Cardiac fibroblast (primary cell): ENCODE data around the gene SLC30A3.

Experiments used
- DNase-seq, 2 donors: peaks; one replicate each; pipeline versions ENCODE4 v3.0.0 to v3.0.0-alpha.2; 2010; ENCODE audit warnings: low read depth in 2 of 2
- H3K4me3 ChIP-seq, 2 donors: replicated peaks in 1 of 2; 1 replicate in 1 of 2; 2 replicates in 1 of 2; pipeline ENCODE4 v1.5.1; 2011; ENCODE audit warnings: low read depth in 2 of 2, low read length in 2 of 2, mild to moderate bottlenecking in 2 of 2, moderate library complexity in 1 of 2
- TF ChIP-seq, protein P1 (sequence below): IDR thresholded peaks from one replicate; pipeline ENCODE4 v1.5.1; 2011; ENCODE audit warnings: low read depth, mild to moderate bottlenecking, low read length, inconsistent platforms

Gene SLC30A3

DNA sequence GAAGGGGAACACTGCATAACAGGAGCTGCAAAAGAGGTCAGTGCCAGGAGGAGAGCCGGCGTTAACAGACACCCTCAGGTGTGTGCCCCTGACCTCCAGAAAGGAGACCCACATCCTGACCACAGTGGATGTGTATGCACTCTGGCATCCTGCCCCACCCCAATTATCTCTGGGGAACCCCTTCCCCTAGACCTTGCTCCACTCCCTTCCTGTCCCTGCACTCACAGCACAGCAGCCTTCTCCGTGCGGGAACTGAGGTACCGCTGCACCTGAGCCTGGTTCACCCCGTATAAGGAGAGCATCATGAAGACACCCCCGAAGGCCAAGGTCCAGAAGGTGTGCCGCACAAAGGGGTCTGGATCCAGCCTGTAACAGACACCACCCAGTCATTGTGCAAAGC is 58.3 kb downstream of the SLC30A3 start:
- no peak for DNase-seq

DNA sequence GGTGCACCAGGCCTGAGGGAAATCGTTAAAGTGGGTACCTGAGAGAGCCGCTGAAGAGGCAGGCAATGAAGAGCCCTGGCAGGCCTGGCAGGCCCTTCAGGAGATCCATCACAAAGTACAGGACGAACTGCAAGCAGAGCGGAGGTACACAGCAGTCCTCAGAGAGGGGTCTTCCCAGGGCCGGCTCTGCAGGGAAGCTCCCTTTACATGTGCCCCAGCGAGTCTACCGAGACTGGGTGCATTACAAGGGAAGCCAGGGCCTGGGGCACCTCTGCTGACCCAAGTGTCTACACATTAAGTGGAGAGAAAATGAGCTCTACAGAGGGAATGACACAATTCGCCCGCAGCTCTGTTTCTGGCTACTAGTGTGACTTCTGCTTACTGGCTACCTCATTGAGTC is 59.1 kb downstream of the SLC30A3 start:
- H3K4me3 ChIP-seq: no peak overlapping the region
- TF ChIP-seq, protein P1, sequence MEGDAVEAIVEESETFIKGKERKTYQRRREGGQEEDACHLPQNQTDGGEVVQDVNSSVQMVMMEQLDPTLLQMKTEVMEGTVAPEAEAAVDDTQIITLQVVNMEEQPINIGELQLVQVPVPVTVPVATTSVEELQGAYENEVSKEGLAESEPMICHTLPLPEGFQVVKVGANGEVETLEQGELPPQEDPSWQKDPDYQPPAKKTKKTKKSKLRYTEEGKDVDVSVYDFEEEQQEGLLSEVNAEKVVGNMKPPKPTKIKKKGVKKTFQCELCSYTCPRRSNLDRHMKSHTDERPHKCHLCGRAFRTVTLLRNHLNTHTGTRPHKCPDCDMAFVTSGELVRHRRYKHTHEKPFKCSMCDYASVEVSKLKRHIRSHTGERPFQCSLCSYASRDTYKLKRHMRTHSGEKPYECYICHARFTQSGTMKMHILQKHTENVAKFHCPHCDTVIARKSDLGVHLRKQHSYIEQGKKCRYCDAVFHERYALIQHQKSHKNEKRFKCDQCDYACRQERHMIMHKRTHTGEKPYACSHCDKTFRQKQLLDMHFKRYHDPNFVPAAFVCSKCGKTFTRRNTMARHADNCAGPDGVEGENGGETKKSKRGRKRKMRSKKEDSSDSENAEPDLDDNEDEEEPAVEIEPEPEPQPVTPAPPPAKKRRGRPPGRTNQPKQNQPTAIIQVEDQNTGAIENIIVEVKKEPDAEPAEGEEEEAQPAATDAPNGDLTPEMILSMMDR: no peak
- no peak for DNase-seq

More for the DNA sequence above, 58.3 kb downstream of the SLC30A3 start:
- TF ChIP-seq, protein P1: no peak
- no peak overlapping the region for H3K4me3 ChIP-seq
